IPS DF 4.7 (cell line): ENCODE results near the gene PLOD1.
A peak's percentile ranks its signal among the peaks of the same experiment; 100 is the strongest.

Source experiments
- DNase-seq: peaks from one replicate; pipeline ENCODE4 v3.0.0-alpha.2; 2013; ENCODE audit warnings: low spot score; ENCODE audit errors: extremely low read depth

Gene PLOD1

GRCh38 chr1:11978301-11978700, 43.8 kb downstream of the PLOD1 start:
- no peak for DNase-seq

GRCh38 chr1:11979028-11979850, 44.7 kb downstream of the PLOD1 start:
- no peak for DNase-seq

GRCh38 chr1:11979851-11980675, 45.5 kb downstream of the PLOD1 start, which contains the start of gene MFN2:
Gene MFN2, plus strand, starts transcription at chr1:11980444. Its CDS starts 8,725 bp downstream, at chr1:11989169.
- peak; percentile 93 for DNase-seq

- no peak for DNase-seq
Measured at GRCh38 chr1:11980676-11980972, 46.1 kb downstream of the PLOD1 start.

GRCh38 chr1:11981378-11982009, 47.0 kb downstream of the PLOD1 start:
- no peak for DNase-seq

- DNase-seq, result no peak
Measured at GRCh38 chr1:11982010-11982392, 47.5 kb downstream of the PLOD1 start.

- DNase-seq, result no peak
Measured at GRCh38 chr1:11984121-11984520, 49.6 kb downstream of the PLOD1 start.

- DNase-seq, result no peak
Measured at GRCh38 chr1:11984576-11984975, 50.1 kb downstream of the PLOD1 start.

GRCh38 chr1:11985171-11985570, 50.7 kb downstream of the PLOD1 start:
- DNase-seq, result no peak

- no peak for DNase-seq
Measured at GRCh38 chr1:11985851-11986250, 51.3 kb downstream of the PLOD1 start.

GRCh38 chr1:11989669-11990068, 55.2 kb downstream of the PLOD1 start:
- DNase-seq, result no peak

GRCh38 chr1:11990303-11991032, 56.0 kb downstream of the PLOD1 start:
- no peak for DNase-seq

- no peak for DNase-seq
Measured at GRCh38 chr1:11991969-11992676, 57.6 kb downstream of the PLOD1 start.

- no peak for DNase-seq
Measured at GRCh38 chr1:11997081-11997850, 62.7 kb downstream of the PLOD1 start.

- DNase-seq, result no peak
Measured at GRCh38 chr1:11998636-11999035, 64.1 kb downstream of the PLOD1 start.

- no peak for DNase-seq
Measured at GRCh38 chr1:11999236-11999635, 64.7 kb downstream of the PLOD1 start.

GRCh38 chr1:12001249-12001917, 66.9 kb downstream of the PLOD1 start:
- DNase-seq, result peak; percentile 56

- no peak for DNase-seq
Measured at GRCh38 chr1:12001996-12002493, 67.5 kb downstream of the PLOD1 start.

- no peak for DNase-seq
Measured at GRCh38 chr1:12003762-12004161, 69.2 kb downstream of the PLOD1 start.
